ENCODE data around the gene KIF19. TPM values are rescaled to one million over a fixed set of nuclear protein-coding genes. Genes with fewer than 3 reads are reported as not detected.

KIF19 gene
- total RNA-seq, 1 experiment from 2014 or later, result 0.15 TPM

DNA sequence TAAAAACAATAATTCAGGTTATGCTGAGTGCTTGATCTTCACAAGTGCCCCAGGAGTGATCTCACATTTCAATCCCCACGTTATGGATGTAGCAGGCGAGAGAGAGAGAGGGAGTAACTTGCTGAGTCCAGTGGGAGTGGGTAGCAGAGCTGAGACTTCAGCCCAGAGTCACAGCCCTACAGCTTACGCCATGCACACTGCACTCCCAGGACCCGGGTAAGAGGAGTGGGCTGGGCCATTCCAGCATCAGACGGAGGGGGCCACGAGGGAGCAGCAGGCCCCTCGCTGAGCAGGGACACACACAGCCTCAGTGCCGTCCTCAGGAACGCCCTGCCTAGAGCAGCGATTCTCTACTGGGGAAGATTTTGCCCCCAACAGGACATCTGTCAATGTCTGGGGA, 9.8 kb upstream of the KIF19 start:
- Histone ChIP-seq H3K27ac (ENCODE audit: low read depth, low read length) (no peak overlapping the region), H2AFZ (ENCODE audit: low read depth, low read length, poor library complexity, severe bottlenecking) (no peak overlapping the region), H3K9ac (ENCODE audit: low read length) (no peak overlapping the region), H4K20me1 (ENCODE audit: insufficient read depth) (no peaks in the 10 kb centered on the region), H3K9me2 (ENCODE audit: insufficient read depth) (no peaks in the 10 kb centered on the region), H3K4me2 (ENCODE audit: low read length) (no peak overlapping the region), H3K36me3 (ENCODE audit: control insufficient read depth in 1 of 2, insufficient read depth in 2 of 2, low read length in 2 of 2) (no peaks in the 10 kb centered on the region), H3K27me3 (ENCODE audit: insufficient read depth, low read length) (no peaks in the 10 kb centered on the region), H3K9me3 (ENCODE audit: control insufficient read depth in 1 of 2, insufficient read depth in 1 of 2, low read depth in 1 of 2, low read length in 2 of 2) (no peaks in the 10 kb centered on the region), H3K79me2 (ENCODE audit: insufficient read depth, low read length) (no peaks in the 10 kb centered on the region), H3K4me3 (replicated peaks in 1 of 2; ENCODE audit: low read depth in 1 of 2, low read length in 2 of 2) (no peak overlapping the region), H3K4me1 (ENCODE audit: control insufficient read depth in 1 of 2, insufficient read depth in 2 of 2, low read length in 2 of 2) (no peaks in the 10 kb centered on the region)
- DNase-seq (ENCODE audit: low read depth, low spot score) (no peak), ATAC-seq (no peak)
- no peak for TF ChIP-seq SIN3A (IDR thresholded peaks at IDR 0.05; ENCODE audit: low read depth)
- no peak for TF ChIP-seq RAD21 (IDR thresholded peaks at IDR 0.05; ENCODE audit: low read depth)
- no peak for TF ChIP-seq EZH2 (IDR thresholded peaks at IDR 0.05)
- TF ChIP-seq, protein P1, sequence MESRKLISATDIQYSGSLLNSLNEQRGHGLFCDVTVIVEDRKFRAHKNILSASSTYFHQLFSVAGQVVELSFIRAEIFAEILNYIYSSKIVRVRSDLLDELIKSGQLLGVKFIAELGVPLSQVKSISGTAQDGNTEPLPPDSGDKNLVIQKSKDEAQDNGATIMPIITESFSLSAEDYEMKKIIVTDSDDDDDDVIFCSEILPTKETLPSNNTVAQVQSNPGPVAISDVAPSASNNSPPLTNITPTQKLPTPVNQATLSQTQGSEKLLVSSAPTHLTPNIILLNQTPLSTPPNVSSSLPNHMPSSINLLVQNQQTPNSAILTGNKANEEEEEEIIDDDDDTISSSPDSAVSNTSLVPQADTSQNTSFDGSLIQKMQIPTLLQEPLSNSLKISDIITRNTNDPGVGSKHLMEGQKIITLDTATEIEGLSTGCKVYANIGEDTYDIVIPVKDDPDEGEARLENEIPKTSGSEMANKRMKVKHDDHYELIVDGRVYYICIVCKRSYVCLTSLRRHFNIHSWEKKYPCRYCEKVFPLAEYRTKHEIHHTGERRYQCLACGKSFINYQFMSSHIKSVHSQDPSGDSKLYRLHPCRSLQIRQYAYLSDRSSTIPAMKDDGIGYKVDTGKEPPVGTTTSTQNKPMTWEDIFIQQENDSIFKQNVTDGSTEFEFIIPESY (IDR thresholded peaks at IDR 0.05; ENCODE audit: extremely low read depth, insufficient replicate concordance, low read length), result no peak
- no peak for TF ChIP-seq POLR2A (IDR thresholded peaks at IDR 0.05; ENCODE audit: borderline replicate concordance, extremely low read depth, insufficient read depth, insufficient read length)
- no peak for TF ChIP-seq YY1 (IDR thresholded peaks at IDR 0.05; ENCODE audit: extremely low read depth, insufficient replicate concordance, low read depth, low read length)
- no peak for TF ChIP-seq ZFX (IDR thresholded peaks at IDR 0.05)
- TF ChIP-seq EZH2phosphoT487 (IDR thresholded peaks at IDR 0.05; ENCODE audit: borderline replicate concordance), result no peak
- TF ChIP-seq ELF1 (IDR thresholded peaks at IDR 0.05; ENCODE audit: borderline replicate concordance, low read depth), result no peak
- no peak for TF ChIP-seq POLR2AphosphoS5 (IDR thresholded peaks at IDR 0.05; ENCODE audit: low read depth, low read length)
- TF ChIP-seq CBX3 (IDR thresholded peaks at IDR 0.05; ENCODE audit: low read depth), result no peak
- TF ChIP-seq TCF7L2 (IDR thresholded peaks at IDR 0.05; ENCODE audit: borderline replicate concordance, extremely low read depth, insufficient read depth, insufficient read length), result no peak
- TF ChIP-seq FOSL1 (IDR thresholded peaks at IDR 0.05; ENCODE audit: low read depth), result no peak
- TF ChIP-seq, protein P2, sequence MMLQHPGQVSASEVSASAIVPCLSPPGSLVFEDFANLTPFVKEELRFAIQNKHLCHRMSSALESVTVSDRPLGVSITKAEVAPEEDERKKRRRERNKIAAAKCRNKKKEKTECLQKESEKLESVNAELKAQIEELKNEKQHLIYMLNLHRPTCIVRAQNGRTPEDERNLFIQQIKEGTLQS (IDR thresholded peaks at IDR 0.05), result no peak
- no peak for TF ChIP-seq ZNF274 (IDR thresholded peaks at IDR 0.05; ENCODE audit: low read depth, low read length)
- TF ChIP-seq, protein P3, sequence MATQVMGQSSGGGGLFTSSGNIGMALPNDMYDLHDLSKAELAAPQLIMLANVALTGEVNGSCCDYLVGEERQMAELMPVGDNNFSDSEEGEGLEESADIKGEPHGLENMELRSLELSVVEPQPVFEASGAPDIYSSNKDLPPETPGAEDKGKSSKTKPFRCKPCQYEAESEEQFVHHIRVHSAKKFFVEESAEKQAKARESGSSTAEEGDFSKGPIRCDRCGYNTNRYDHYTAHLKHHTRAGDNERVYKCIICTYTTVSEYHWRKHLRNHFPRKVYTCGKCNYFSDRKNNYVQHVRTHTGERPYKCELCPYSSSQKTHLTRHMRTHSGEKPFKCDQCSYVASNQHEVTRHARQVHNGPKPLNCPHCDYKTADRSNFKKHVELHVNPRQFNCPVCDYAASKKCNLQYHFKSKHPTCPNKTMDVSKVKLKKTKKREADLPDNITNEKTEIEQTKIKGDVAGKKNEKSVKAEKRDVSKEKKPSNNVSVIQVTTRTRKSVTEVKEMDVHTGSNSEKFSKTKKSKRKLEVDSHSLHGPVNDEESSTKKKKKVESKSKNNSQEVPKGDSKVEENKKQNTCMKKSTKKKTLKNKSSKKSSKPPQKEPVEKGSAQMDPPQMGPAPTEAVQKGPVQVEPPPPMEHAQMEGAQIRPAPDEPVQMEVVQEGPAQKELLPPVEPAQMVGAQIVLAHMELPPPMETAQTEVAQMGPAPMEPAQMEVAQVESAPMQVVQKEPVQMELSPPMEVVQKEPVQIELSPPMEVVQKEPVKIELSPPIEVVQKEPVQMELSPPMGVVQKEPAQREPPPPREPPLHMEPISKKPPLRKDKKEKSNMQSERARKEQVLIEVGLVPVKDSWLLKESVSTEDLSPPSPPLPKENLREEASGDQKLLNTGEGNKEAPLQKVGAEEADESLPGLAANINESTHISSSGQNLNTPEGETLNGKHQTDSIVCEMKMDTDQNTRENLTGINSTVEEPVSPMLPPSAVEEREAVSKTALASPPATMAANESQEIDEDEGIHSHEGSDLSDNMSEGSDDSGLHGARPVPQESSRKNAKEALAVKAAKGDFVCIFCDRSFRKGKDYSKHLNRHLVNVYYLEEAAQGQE (IDR thresholded peaks at IDR 0.05; ENCODE audit: low read depth), result no peak
- TF ChIP-seq, protein P4, sequence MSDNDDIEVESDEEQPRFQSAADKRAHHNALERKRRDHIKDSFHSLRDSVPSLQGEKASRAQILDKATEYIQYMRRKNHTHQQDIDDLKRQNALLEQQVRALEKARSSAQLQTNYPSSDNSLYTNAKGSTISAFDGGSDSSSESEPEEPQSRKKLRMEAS (IDR thresholded peaks at IDR 0.05), result no peak
- TF ChIP-seq SP1 (IDR thresholded peaks at IDR 0.05; ENCODE audit: low read depth), result no peak
- no peak for TF ChIP-seq JUND (IDR thresholded peaks at IDR 0.05)
- ChIA-PET POLR2A (no interaction called here), CTCF (no interaction called here), RAD21 (ENCODE audit: low non-redundant PET in 1 of 2, low total read pairs in 2 of 2, uncharacterized antibody in 2 of 2, unreplicated experiment in 2 of 2) (no interaction called here)
- BruUV-seq (replicated peaks), result no TSS peak
- intact Hi-C loops (cut with micrococcal nuclease), result no loop called here
